Fibroblast of villous mesenchyme (primary cell): ENCODE data around the gene MDM2. TPM values are rescaled to one million over a fixed set of nuclear protein-coding genes. Genes with fewer than 3 reads are reported as not detected.

ENCODE experiments used
- DNase-seq: peaks from one replicate; pipeline ENCODE4 v3.0.0-alpha.2; 2010; ENCODE audit warnings: low read depth
- H3K4me3 ChIP-seq: 2 replicates; pipeline ENCODE4 v1.5.1; 2011; ENCODE audit warnings: low read depth, mild to moderate bottlenecking, low read length
- total RNA-seq: library from RNA; depleted of rRNA; stranded (reverse); fragments of >200 nt; gene quantifications from 2 replicates; pipeline ENCODE4 v1.2.3, GENCODE V29; 2012
- TF ChIP-seq, protein P1 (sequence below): IDR thresholded peaks from 2 replicates; pipeline ENCODE4 v1.5.1; 2012; ENCODE audit warnings: low read depth, mild to moderate bottlenecking, low read length; ENCODE audit not compliant: insufficient read depth

MDM2 gene
- 151 and 245 TPM in 2 replicates for total RNA-seq

DNA sequence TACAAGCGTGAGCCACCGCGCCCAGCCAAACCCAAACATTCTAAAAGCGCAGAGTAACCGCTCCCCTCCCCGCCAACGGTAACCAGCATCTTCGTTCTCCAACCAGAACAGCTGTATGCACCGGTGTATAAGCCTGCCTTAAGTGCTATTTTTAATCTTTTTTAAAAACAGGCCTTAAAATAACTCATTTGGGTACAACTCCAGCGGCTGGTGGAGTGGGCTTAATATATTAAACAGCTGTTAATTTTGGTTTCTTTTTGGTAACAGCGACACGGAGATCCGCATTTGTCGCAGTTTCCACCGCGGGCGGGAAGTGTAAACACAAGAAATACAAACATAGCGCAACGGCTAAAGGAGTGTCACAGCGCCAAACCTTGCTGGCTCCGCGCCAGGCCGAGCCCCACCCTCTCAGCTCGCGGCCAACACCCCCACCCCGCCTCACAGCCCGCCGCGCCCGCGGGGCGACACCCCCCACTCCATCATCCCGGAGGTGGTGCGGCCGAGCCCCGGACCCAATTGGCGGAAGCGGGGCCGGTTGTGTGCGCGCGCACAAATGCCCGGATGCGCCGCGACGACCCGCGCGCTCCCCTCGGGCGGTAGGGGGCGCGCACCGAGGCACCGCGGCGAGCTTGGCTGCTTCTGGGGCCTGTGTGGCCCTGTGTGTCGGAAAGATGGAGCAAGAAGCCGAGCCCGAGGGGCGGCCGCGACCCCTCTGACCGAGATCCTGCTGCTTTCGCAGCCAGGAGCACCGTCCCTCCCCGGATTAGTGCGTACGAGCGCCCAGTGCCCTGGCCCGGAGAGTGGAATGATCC is at the start of gene MDM2:
Gene MDM2 (plus strand): TSS at position 602 of the 812 bp plus-strand sequence. CDS start 301 bp downstream, outside the sequence.
- H3K4me3 ChIP-seq: peak within 1 kb of the TSS; percentile 95
- TF ChIP-seq, protein P1, sequence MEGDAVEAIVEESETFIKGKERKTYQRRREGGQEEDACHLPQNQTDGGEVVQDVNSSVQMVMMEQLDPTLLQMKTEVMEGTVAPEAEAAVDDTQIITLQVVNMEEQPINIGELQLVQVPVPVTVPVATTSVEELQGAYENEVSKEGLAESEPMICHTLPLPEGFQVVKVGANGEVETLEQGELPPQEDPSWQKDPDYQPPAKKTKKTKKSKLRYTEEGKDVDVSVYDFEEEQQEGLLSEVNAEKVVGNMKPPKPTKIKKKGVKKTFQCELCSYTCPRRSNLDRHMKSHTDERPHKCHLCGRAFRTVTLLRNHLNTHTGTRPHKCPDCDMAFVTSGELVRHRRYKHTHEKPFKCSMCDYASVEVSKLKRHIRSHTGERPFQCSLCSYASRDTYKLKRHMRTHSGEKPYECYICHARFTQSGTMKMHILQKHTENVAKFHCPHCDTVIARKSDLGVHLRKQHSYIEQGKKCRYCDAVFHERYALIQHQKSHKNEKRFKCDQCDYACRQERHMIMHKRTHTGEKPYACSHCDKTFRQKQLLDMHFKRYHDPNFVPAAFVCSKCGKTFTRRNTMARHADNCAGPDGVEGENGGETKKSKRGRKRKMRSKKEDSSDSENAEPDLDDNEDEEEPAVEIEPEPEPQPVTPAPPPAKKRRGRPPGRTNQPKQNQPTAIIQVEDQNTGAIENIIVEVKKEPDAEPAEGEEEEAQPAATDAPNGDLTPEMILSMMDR: peak; percentile 76
- DNase-seq: peak; percentile 89

DNA sequence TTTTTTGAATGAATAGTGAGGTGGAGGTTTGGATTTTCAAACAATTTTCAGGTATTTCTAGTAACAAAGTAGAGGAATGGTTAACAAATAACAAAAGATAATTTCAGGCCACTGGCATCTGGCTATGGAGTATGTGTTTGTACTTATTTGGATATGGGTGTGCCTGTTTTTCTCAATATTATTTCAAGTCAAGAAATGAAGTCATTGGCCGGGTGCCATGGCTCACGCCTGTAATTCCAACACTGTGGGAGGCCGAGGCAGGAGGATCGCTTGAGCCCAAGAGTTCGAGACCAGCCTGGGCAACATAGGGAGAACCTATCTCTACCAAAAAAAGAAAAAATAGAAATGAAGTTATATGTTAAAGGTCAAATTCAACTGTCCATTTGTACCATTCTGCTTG is 48.1 kb upstream of the MDM2 start:
- no peak overlapping the region for H3K4me3 ChIP-seq
- no peak for DNase-seq
- TF ChIP-seq, protein P1: no peak

GRCh38 chr12:68760806-68761441 is 47.1 kb upstream of the MDM2 start:
- no peak for DNase-seq
- TF ChIP-seq, protein P1: no peak
- H3K4me3 ChIP-seq: no peak overlapping the region

DNA sequence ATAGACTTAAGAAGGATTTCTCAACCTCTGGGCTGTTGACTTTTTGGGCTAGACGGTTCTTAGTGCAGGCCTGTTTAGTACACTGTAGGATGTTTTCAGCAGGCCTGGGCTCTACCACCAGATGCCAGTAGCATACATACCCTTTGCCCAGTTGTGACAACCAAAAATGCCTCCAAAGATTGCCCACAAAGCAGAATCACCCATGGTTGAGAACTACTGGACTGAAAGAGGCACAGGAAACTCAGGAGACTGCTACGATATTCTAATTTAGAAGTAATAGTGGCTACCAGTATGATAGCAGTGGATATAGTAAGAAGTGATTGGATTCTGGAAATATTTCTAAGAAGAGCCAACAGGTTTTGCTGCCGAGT is 46.5 kb upstream of the MDM2 start:
- H3K4me3 ChIP-seq: no peak overlapping the region
- TF ChIP-seq, protein P1: no peak
- DNase-seq: no peak

- DNase-seq: no peak
- H3K4me3 ChIP-seq: no peak overlapping the region
- TF ChIP-seq, protein P1: no peak
Observed at GRCh38 chr12:68761901-68762630, 45.9 kb upstream of the MDM2 start.

GRCh38 chr12:68762691-68763090 is 45.3 kb upstream of the MDM2 start:
- TF ChIP-seq, protein P1: no peak
- DNase-seq: no peak
- no peak overlapping the region for H3K4me3 ChIP-seq
